Mucosa of descending colon (tissue), 3 donors: ENCODE measurements around the gene EPS8. TPM values are rescaled to one million over a fixed set of nuclear protein-coding genes. Genes with fewer than 3 reads are reported as not detected.

Experiments
- ATAC-seq: fragments of 200-7000 bp; cut with Tn5 transposase; one replicate; pipeline ENCODE4 v1.9.1; 2020; ENCODE audit warnings: mild to moderate bottlenecking, moderate library complexity
- DNase-seq, 3 donors: peaks; one replicate each; pipeline ENCODE4 v3.0.0-alpha.2; 2020
- H3K36me3 ChIP-seq: fragments of 200-600 bp; one replicate; pipeline ENCODE4 v1.8.0; 2021; ENCODE audit warnings: low read depth, mild to moderate bottlenecking
- H3K4me1 ChIP-seq: fragments of 200-600 bp; one replicate; pipeline ENCODE4 v1.8.0; 2021; ENCODE audit warnings: low read depth, mild to moderate bottlenecking
- H3K4me3 ChIP-seq: fragments of 200-600 bp; one replicate; pipeline ENCODE4 v1.8.0; 2021; ENCODE audit warnings: mild to moderate bottlenecking
- H3K9me3 ChIP-seq: fragments of 200-600 bp; one replicate; pipeline ENCODE4 v1.8.0; 2021; ENCODE audit warnings: mild to moderate bottlenecking
- intact Hi-C, 2 donors: fragments of 100-400 bp; cut with DNase I in 1 of 2; cut with micrococcal nuclease in 1 of 2; formaldehyde crosslinking; loops; one replicate each; pipeline versions ENCODE4 v1.11.0 to v1.11.1; 2022; cut with DNase I, micrococcal nuclease
- long read RNA-seq, 2 donors: library from polyadenylated mRNA; unstranded; transcript quantifications; one replicate each; pipeline ENCODE4 v2.0.0, GENCODE V29; 2019 to 2021
- total RNA-seq, 3 donors: library from RNA; stranded (reverse); fragmentation: NEBNext Ultra II Directional in 2 of 3; extraction: Animal tissue kit (Norgen Biotek cat#: 25700) in 2 of 3; gene quantifications; one replicate each; pipeline versions ENCODE4 v1.2.1 to v1.2.4, GENCODE V29; 2021 to 2023
- TF ChIP-seq, protein P1 (sequence below): fragments of 200-600 bp; IDR thresholded peaks from one replicate; pipeline ENCODE4 v1.8.0; 2022; ENCODE audit warnings: antibody characterized with exemption, mild to moderate bottlenecking
- donor health status: DM: no; HTN: no; CAD: no; lungs with moderate emphysema.
- donor health status: DM: no; HTN: no; CAD: no.
- donor health status: DM: no; HTN: yes; CAD: no.

Gene EPS8
- 100 to 1,000 TPM; 100 to 204 (median 135) TPM for total RNA-seq
- long read RNA-seq, donor 1, transcript EPS8-213 (21 exons, 2,965 nt), result minor isoform, 10 of 74 reads
- long read RNA-seq, donor 1, transcript EPS8-221 (21 exons, 3,873 nt), result major isoform, 41 of 74 reads
- long read RNA-seq, donor 1, partial matches to known transcripts, result 12 of 74 reads
- long read RNA-seq, donor 1, other reads (novel, unspliced or antisense), result 11 of 74 reads
- long read RNA-seq, donor 2, transcript EPS8-221 (21 exons, 3,873 nt), result major isoform, 14 of 64 reads
- long read RNA-seq, donor 2, partial matches to known transcripts, result 33 of 64 reads
- long read RNA-seq, donor 2, other reads (novel, unspliced or antisense), result 16 of 64 reads

DNA sequence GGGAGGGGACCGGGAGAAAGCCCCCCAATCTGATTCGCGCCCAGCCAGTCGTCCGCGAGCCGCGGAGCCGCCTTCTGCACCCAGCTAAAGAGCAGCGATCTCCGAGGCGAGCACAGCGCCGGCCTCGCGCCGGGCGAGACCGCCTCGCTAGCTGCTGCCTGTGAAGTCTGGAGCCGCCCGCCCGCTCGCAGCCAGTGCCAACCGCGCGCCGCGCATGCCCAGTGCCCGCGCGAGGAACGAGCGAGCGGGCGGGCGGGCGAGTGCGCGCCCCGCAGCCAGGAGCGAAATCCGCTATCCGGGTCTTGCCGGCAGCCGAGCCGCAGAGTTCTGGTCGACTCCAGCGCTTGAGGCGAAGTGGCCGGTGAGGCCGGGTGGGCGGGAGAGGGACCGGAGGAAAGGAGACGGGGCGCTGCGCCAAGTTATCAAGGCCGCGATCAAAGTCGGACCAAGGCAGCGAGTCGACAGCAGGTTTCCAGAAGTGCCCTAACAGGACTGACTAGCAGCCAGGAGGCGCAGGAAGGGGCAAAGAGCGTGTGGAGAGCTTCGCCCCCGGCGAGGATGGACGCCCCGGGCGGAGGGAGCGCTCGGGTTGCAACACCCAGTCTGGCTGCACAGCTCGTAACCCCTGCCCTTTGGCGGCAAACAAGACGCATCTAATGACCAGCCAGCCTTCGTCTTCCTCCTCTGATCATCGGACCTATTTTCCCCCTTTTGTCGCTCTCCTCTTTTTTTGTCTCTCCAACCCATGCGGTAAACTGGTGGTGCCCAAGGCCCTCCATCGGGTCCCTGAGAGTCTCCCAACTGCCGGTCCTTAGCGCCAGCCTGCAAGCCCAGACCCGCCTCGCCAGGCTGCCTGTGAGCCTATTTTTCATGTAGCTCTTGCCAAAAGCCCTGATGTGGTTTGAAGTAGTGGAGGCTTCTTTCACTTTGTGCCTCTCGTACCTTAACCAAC is at the start of gene EPS8:
Gene EPS8 (minus strand): TSS at position 169 of the 952 bp plus-strand sequence. CDS start 106,437 bp downstream, outside the sequence.
- ATAC-seq, result peak; percentile 94
- Histone ChIP-seq H3K36me3 (no peaks in the 10 kb centered on the region), H3K9me3 (no peaks in the 10 kb centered on the region), H3K4me3 (peak within 1 kb of the TSS; percentile 73), H3K4me1 (no peaks in the 10 kb centered on the region)
- TF ChIP-seq, protein P1, sequence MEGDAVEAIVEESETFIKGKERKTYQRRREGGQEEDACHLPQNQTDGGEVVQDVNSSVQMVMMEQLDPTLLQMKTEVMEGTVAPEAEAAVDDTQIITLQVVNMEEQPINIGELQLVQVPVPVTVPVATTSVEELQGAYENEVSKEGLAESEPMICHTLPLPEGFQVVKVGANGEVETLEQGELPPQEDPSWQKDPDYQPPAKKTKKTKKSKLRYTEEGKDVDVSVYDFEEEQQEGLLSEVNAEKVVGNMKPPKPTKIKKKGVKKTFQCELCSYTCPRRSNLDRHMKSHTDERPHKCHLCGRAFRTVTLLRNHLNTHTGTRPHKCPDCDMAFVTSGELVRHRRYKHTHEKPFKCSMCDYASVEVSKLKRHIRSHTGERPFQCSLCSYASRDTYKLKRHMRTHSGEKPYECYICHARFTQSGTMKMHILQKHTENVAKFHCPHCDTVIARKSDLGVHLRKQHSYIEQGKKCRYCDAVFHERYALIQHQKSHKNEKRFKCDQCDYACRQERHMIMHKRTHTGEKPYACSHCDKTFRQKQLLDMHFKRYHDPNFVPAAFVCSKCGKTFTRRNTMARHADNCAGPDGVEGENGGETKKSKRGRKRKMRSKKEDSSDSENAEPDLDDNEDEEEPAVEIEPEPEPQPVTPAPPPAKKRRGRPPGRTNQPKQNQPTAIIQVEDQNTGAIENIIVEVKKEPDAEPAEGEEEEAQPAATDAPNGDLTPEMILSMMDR, result no peak
- DNase-seq, result peak; percentile 91 to 96 (median 92)
- intact Hi-C loops, result no loop called here

DNA sequence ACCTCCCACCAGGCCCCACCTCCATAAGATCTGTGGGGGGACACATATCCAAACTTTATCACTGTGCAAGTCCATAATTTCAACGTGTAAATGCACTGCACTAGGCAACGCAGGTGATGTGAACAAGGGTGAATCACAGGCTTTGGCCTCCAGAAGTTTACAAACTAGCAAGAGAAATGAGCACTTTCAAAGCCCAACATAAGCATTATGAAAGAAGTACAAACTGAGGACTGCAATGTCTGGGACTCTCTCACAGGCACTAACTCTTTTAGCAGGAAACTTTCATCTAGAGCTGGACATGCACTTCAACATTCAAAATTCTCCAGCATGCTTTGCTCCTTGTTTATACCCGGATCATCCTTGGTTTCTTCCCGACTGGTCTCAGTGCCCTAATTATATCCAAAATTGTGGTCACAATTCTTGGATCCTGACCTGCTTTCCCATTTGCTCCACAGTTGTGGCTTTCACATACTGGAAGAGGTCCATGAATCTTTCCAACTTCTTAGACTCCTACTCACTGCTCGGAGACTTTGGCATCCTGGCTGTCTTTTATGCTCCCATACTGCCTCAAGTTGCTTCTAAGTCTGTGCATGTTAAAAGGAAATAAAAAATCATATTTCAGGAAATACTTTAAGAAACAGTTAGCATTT is 48.1 kb upstream of the EPS8 start:
- peak; percentile 34 for ATAC-seq
- TF ChIP-seq, protein P1, result no peak
- Histone ChIP-seq H3K36me3 (no peaks in the 10 kb centered on the region), H3K9me3 (peaks cover 3% of the 10 kb centered on the region), H3K4me1 (no peaks in the 10 kb centered on the region), H3K4me3 (no peak overlapping the region)
- intact Hi-C loops, result no loop called here
- no peak for DNase-seq

DNA sequence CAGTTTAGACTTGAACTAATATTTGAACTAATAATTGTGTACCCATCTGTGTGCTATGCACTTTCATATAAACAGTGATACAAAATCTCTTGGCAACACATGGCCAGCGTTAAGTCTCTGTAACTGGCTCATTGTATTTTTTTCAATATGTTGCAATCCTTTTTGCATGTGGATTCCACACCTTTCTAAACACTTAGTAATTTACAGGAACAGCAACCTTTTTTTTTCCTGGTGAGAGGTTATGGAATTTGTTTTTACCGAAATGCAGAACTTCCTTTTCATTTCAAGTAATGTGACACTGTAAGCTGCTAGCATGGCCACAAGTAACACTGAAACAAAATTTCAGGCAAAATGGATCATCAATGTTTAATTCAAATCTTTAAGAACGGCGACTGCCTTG is 45.4 kb upstream of the EPS8 start:
- intact Hi-C loops, result no loop called here
- Histone ChIP-seq H3K9me3 (peaks cover 3% of the 10 kb centered on the region), H3K4me1 (no peaks in the 10 kb centered on the region), H3K4me3 (no peak overlapping the region), H3K36me3 (no peaks in the 10 kb centered on the region)
- ATAC-seq (no peak), DNase-seq (no peak)
- TF ChIP-seq, protein P1, result no peak

DNA sequence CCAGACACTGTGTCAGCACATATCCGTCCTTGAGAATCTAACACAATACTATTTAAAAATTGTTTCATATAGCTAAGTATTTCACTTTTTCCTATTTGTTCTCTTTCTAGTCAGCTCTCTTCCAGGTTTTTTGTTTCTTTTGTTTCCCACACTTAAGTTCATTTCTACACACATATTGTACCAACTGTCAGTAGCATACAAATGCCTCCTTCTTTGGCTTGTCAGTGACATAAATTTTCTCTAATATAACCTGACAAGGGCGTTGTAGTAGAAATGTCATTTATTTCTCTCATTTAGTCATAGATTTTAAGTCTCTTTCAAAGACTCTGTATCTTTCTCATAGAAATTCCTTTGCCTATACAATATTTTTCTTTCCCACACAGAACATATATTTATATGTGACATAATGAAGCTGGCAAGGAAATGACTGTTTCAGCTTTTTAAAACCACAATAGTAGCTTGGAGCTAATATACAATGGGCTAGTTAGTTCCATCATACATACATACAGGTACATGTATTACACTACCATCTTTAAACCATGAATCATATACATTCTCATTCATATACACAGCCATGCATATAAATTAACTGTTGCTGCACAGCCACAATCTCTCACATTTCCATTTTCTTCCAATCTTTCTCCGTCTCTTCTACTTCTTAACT is 42.3 kb upstream of the EPS8 start:
- no peaks in the 10 kb centered on the region for H3K4me1 ChIP-seq
- intact Hi-C loops, result no loop called here
- no peaks in the 10 kb centered on the region for H3K36me3 ChIP-seq
- TF ChIP-seq, protein P1, result no peak
- H3K9me3 ChIP-seq, result no peaks in the 10 kb centered on the region
- ATAC-seq, result no peak
- no peak for DNase-seq
- H3K4me3 ChIP-seq, result no peak overlapping the region

DNA sequence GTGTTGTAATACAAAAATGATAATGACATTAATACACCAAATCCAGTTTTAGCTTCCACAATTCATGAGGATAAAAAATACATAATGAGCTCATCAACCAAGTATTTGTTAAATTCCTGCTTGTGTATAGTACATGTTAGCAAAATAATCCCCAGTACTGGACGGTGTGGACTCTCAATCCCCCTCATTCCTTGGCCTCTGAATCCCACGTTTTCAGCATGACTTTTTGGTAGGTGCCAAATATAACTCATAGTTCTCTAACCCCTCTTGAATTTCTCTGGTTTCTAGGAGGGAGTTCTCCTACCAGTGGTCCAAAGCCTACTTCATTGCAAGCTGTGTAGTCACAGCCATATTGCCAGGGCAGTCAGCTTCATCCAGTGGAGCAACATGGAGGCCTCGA is 41.4 kb upstream of the EPS8 start:
- ATAC-seq, result no peak
- no peaks in the 10 kb centered on the region for H3K9me3 ChIP-seq
- intact Hi-C loops, result no loop called here
- no peak overlapping the region for H3K4me3 ChIP-seq
- TF ChIP-seq, protein P1, result no peak
- no peak for DNase-seq
- H3K4me1 ChIP-seq, result no peaks in the 10 kb centered on the region
- H3K36me3 ChIP-seq, result no peaks in the 10 kb centered on the region
